A549 (cell line): ENCODE results near the gene RBFOX1. TPM values are rescaled to one million over a fixed set of nuclear protein-coding genes. Genes with fewer than 3 reads are reported as not detected.

Experiments
- ATAC-seq, 2 experiments: fragments of 200-7000 bp in 1 of 2; fragments of >200 bp in 1 of 2; cut with Nextera tagmentation in 1 of 2; cut with Tn5 transposase in 1 of 2; 3 replicates each; pipeline versions ENCODE4 v1.8.0 to v1.9.1; 2018 to 2020; ENCODE audit warnings: mild to moderate bottlenecking in 1 of 2, moderate library complexity in 1 of 2
- CTCF ChIA-PET: fragments of 300-600 bp; sonication (Branson Sonifier 250); formaldehyde crosslinking; extraction: SDS; loops from one replicate; lab custom pipeline; 2021; ENCODE audit warnings: antibody characterized with exemption, inconsistent platforms; lab: Yijun Ruan, JAX
- POLR2A ChIA-PET: fragments of 350-600 bp; formaldehyde crosslinking; extraction: SDS; loops from one replicate; lab custom pipeline; 2021; ENCODE audit warnings: antibody characterized with exemption, inconsistent platforms; lab: Yijun Ruan, JAX
- DNase-seq, 2 experiments: peaks; one replicate each; pipeline versions ENCODE4 v3.0.0 to v3.0.0-alpha.2; 2011 to 2016; ENCODE audit warnings: low read depth in 1 of 2, low spot score in 1 of 2
- FAIRE-seq: peaks from 2 replicates; lab custom pipeline; 2011; peaks lifted over from hg19 to GRCh38; lab: Jason Lieb, UNC
- H3K27ac ChIP-seq, 2 experiments: fragments of >200 bp; sonication (Bioruptor Twin); formaldehyde crosslinking; 3 replicates each; pipeline ENCODE4 v1.5.1; 2016 to 2017
- H3K4me1 ChIP-seq: fragments of >200 bp; sonication (Bioruptor Twin); formaldehyde crosslinking; 3 replicates; pipeline ENCODE4 v1.6.1; 2016
- H3K4me2 ChIP-seq: fragments of >200 bp; sonication (Bioruptor Twin); formaldehyde crosslinking; 3 replicates; pipeline ENCODE4 v1.6.1; 2016
- H3K4me3 ChIP-seq: fragments of >200 bp; sonication (Bioruptor Twin); formaldehyde crosslinking; 3 replicates; pipeline ENCODE4 v1.5.1; 2016
- H3K9me3 ChIP-seq: fragments of >200 bp; sonication (Bioruptor Twin); formaldehyde crosslinking; 3 replicates; pipeline ENCODE4 v1.6.1; 2016
- ATOH8 ChIP-seq: fragments of 250-450 bp; sonication (Bioruptor Pico); IDR thresholded peaks from 2 replicates; pipeline ENCODE4 v1.5.0; 2020; ENCODE audit warnings: low read depth, mild to moderate bottlenecking, moderate library complexity
- BCL3 ChIP-seq: fragments of >200 bp; sonication (Bioruptor Twin); formaldehyde crosslinking; IDR thresholded peaks from 3 replicates; pipeline ENCODE4 v1.6.1; 2016
- CHD2 ChIP-seq: fragments of 150-350 bp; IDR thresholded peaks from 2 replicates; pipeline ENCODE4 v1.6.1; 2014; ENCODE audit warnings: low read length; ENCODE audit not compliant: partially characterized antibody
- HDAC2 ChIP-seq: fragments of 200-600 bp; sonication (generic); IDR thresholded peaks from 2 replicates; pipeline ENCODE4 v1.6.1; 2016
- HOXB13 ChIP-seq: fragments of 250-450 bp; sonication (Bioruptor Pico); IDR thresholded peaks from 2 replicates; pipeline ENCODE4 v1.5.0; 2020; ENCODE audit warnings: low read depth, mild to moderate bottlenecking, moderate library complexity
- JUNB ChIP-seq: fragments of >200 bp; sonication (Bioruptor Twin); formaldehyde crosslinking; IDR thresholded peaks from 2 replicates; pipeline ENCODE4 v1.6.1; 2016
- NFE2L2 ChIP-seq: fragments of 150-350 bp; conservative IDR thresholded peaks from 2 replicates; pipeline ENCODE4 v1.6.1; 2014; ENCODE audit warnings: low read length
- NPAS2 ChIP-seq: fragments of 250-450 bp; sonication (Bioruptor Pico); IDR thresholded peaks from 2 replicates; pipeline ENCODE4 v1.8.0; 2022; ENCODE audit warnings: mild to moderate bottlenecking, moderate library complexity, borderline replicate concordance
- POLR2AphosphoS2 ChIP-seq: conservative IDR thresholded peaks from 2 replicates; pipeline ENCODE4 v1.6.1; 2012; ENCODE audit warnings: low read length, improper control_type of control experiment, inconsistent platforms
- RARB ChIP-seq: fragments of 250-450 bp; sonication (Bioruptor Pico); IDR thresholded peaks from 2 replicates; pipeline ENCODE4 v1.8.0; 2021; ENCODE audit warnings: mild to moderate bottlenecking, moderate library complexity
- RCOR1 ChIP-seq: fragments of 150-350 bp; IDR thresholded peaks from 2 replicates; pipeline ENCODE4 v1.6.1; 2014; ENCODE audit warnings: antibody characterized with exemption, low read length, low read depth
- REST ChIP-seq: fragments of 200-600 bp; sonication (generic); IDR thresholded peaks from 2 replicates; pipeline ENCODE4 v1.6.1; 2016; ENCODE audit warnings: antibody characterized with exemption, mild to moderate bottlenecking, moderate library complexity
- SREBF2 ChIP-seq: fragments of 450-650 bp; IDR thresholded peaks from 2 replicates; pipeline ENCODE4 v1.6.1; 2014; ENCODE audit warnings: mild to moderate bottlenecking, moderate library complexity
- TFCP2L1 ChIP-seq: fragments of 250-450 bp; sonication (Bioruptor Pico); IDR thresholded peaks from 2 replicates; pipeline ENCODE4 v1.5.0; 2021; ENCODE audit warnings: mild to moderate bottlenecking
- TP53 ChIP-seq: fragments of 250-450 bp; sonication (Bioruptor Pico); IDR thresholded peaks from 2 replicates; pipeline ENCODE4 v1.5.0; 2021; ENCODE audit warnings: mild to moderate bottlenecking, moderate library complexity
- ZNF302 ChIP-seq: fragments of 250-450 bp; sonication (Bioruptor Pico); IDR thresholded peaks from 2 replicates; pipeline ENCODE4 v1.9.0; 2021; ENCODE audit warnings: inconsistent platforms, mild to moderate bottlenecking, moderate library complexity
- WGBS: methylation state at CpG from one replicate; pipeline ENCODE4 v1.1.6; 2017; ENCODE audit errors: missing lambda C conversion rate; 5-methylcytosine and 5-hydroxymethylcytosine counted together
- polyA plus RNA-seq, 4 experiments: library from polyadenylated mRNA; depleted of rRNA in 3 of 4; stranded (reverse); fragments of >200 nt; fragmentation: RNase III in 1 of 4; extraction: RNeasy Plus Mini Kit Qiagen cat#74134 plus additional on column Dnase treatment in 1 of 4; gene quantifications; 2 replicates in 3 of 4; 3 replicates in 1 of 4; pipeline ENCODE4 v1.2.3, GENCODE V29; 2011 to 2017
- TF ChIP-seq, protein P1 (sequence below): IDR thresholded peaks from 2 replicates; pipeline ENCODE4 v1.6.1; 2012
- TF ChIP-seq, protein P2 (sequence below): fragments of >200 bp; sonication (Bioruptor Twin); formaldehyde crosslinking; IDR thresholded peaks from 2 replicates; pipeline ENCODE4 v1.6.1; 2016
- TF ChIP-seq, protein P3 (sequence below): fragments of 150-350 bp; IDR thresholded peaks from 2 replicates; pipeline ENCODE4 v1.6.1; 2014; ENCODE audit warnings: low read depth, mild to moderate bottlenecking, low read length
- TF ChIP-seq, protein P4 (sequence below): fragments of >200 bp; sonication (Bioruptor Twin); formaldehyde crosslinking; IDR thresholded peaks from 3 replicates; pipeline ENCODE4 v1.5.1; 2016

Gene RBFOX1
- polyA plus RNA-seq, 2 of the 4 experiments (the other 2 are of a cell fraction), result not detected

- no peak overlapping the region for H3K4me2 ChIP-seq
- no peaks in the 10 kb centered on the region for H3K4me1 ChIP-seq
- ATAC-seq (no peak), FAIRE-seq (no peak), DNase-seq (no peak)
- H3K27ac ChIP-seq, result no peak overlapping the region
- H3K9me3 ChIP-seq, result no peaks in the 10 kb centered on the region
- ChIA-PET POLR2A (no interaction called here), CTCF (no interaction called here)
- WGBS, result 2% methylated on average over 8 of the region's 8 CpGs
- no peak overlapping the region for H3K4me3 ChIP-seq
- TF ChIP-seq ATOH8 (CRISPR knock-in tag) (no peak), HOXB13 (CRISPR knock-in tag) (no peak), TFCP2L1 (CRISPR knock-in tag) (no peak), ZNF302 (CRISPR knock-in tag) (no peak), POLR2AphosphoS2 (no peak), HDAC2 (no peak), BCL3 (no peak), TP53 (CRISPR knock-in tag) (no peak), NPAS2 (no peak), RARB (CRISPR knock-in tag) (no peak), JUNB (no peak), NFE2L2 (no peak), RCOR1 (no peak), REST (no peak), CHD2 (no peak), SREBF2 (no peak)
- TF ChIP-seq, protein P1, sequence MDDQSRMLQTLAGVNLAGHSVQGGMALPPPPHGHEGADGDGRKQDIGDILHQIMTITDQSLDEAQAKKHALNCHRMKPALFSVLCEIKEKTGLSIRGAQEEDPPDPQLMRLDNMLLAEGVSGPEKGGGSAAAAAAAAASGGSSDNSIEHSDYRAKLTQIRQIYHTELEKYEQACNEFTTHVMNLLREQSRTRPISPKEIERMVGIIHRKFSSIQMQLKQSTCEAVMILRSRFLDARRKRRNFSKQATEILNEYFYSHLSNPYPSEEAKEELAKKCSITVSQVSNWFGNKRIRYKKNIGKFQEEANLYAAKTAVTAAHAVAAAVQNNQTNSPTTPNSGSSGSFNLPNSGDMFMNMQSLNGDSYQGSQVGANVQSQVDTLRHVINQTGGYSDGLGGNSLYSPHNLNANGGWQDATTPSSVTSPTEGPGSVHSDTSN, result no peak
- TF ChIP-seq, protein P2, sequence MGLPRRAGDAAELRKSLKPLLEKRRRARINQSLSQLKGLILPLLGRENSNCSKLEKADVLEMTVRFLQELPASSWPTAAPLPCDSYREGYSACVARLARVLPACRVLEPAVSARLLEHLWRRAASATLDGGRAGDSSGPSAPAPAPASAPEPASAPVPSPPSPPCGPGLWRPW, result no peak
- TF ChIP-seq, protein P3, sequence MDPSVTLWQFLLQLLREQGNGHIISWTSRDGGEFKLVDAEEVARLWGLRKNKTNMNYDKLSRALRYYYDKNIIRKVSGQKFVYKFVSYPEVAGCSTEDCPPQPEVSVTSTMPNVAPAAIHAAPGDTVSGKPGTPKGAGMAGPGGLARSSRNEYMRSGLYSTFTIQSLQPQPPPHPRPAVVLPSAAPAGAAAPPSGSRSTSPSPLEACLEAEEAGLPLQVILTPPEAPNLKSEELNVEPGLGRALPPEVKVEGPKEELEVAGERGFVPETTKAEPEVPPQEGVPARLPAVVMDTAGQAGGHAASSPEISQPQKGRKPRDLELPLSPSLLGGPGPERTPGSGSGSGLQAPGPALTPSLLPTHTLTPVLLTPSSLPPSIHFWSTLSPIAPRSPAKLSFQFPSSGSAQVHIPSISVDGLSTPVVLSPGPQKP, result no peak
- TF ChIP-seq, protein P4, sequence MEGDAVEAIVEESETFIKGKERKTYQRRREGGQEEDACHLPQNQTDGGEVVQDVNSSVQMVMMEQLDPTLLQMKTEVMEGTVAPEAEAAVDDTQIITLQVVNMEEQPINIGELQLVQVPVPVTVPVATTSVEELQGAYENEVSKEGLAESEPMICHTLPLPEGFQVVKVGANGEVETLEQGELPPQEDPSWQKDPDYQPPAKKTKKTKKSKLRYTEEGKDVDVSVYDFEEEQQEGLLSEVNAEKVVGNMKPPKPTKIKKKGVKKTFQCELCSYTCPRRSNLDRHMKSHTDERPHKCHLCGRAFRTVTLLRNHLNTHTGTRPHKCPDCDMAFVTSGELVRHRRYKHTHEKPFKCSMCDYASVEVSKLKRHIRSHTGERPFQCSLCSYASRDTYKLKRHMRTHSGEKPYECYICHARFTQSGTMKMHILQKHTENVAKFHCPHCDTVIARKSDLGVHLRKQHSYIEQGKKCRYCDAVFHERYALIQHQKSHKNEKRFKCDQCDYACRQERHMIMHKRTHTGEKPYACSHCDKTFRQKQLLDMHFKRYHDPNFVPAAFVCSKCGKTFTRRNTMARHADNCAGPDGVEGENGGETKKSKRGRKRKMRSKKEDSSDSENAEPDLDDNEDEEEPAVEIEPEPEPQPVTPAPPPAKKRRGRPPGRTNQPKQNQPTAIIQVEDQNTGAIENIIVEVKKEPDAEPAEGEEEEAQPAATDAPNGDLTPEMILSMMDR, result no peak
These were observed 1.9 kb upstream of the RBFOX1 start for GRCh38 chr16:7330709-7331108.
